ENCODE data around the gene POU2F2.

GRCh38 chr19:42174188-42174587 is 41.9 kb upstream of the POU2F2 start:
- TF ChIP-seq CTCF (IDR thresholded peaks at IDR 0.05 in 8 of 11, conservative IDR thresholded peaks at IDR 0.05 in 3 of 11): no peak
- no peak for TF ChIP-seq POLR2AphosphoS5 (IDR thresholded peaks at IDR 0.05)
